ENCODE results near the gene ZNF626. TPM values are rescaled to one million over a fixed set of nuclear protein-coding genes. Genes with fewer than 3 reads are reported as not detected.
"Not testable (repeated sequence)": the region's sequence is repeated elsewhere in the genome, so short reads cannot be mapped to it uniquely, and the experiment has no call there.

The ZNF626 gene
- polyA plus RNA-seq, 1 donor from 2014 or later = 41.8 TPM

GRCh38 chr19:20667281-20667680, 5.9 kb upstream of the ZNF626 start:
- H3K36me3 ChIP-seq (ENCODE audit: insufficient read depth, low read length) = no peaks in the 10 kb centered on the region
- no peaks in the 10 kb centered on the region for H3K9me3 ChIP-seq (ENCODE audit: low read length)
- no peak overlapping the region for H3K9ac ChIP-seq (ENCODE audit: low read length)
- TF ChIP-seq TAF1 (IDR thresholded peaks at IDR 0.05; ENCODE audit: low read depth) (no peak), RAD21 (conservative IDR thresholded peaks at IDR 0.05) (no peak)
- H3K27me3 ChIP-seq (ENCODE audit: insufficient read depth, low read depth, low read length) = no peaks in the 10 kb centered on the region
- no peak overlapping the region for H3K27ac ChIP-seq (ENCODE audit: low read length)
- no peaks in the 10 kb centered on the region for H3F3A ChIP-seq (ENCODE audit: insufficient read depth, low read length, poor library complexity, severe bottlenecking)
- H3K79me2 ChIP-seq (replicated peaks; ENCODE audit: insufficient read depth, low read length) = no peaks in the 10 kb centered on the region
- H2AFZ ChIP-seq (ENCODE audit: low read depth, low read length) = no peak overlapping the region
- no peaks in the 10 kb centered on the region for H3K9me2 ChIP-seq (ENCODE audit: insufficient read depth, low read length)
- H3K4me3 ChIP-seq (ENCODE audit: low read length) = no peak overlapping the region
- H4K20me1 ChIP-seq (ENCODE audit: insufficient read depth) = no peaks in the 10 kb centered on the region
- H3K4me2 ChIP-seq (ENCODE audit: low read length) = no peak overlapping the region

GRCh38 chr19:20664901-20665781, 3.8 kb upstream of the ZNF626 start:
- no peak overlapping the region for H3K4me3 ChIP-seq (ENCODE audit: low read length)

GRCh38 chr19:20664475-20664874, 3.1 kb upstream of the ZNF626 start:
- not testable (repeated sequence) for H3K9ac ChIP-seq (ENCODE audit: low read length); H3K9me2 ChIP-seq (ENCODE audit: insufficient read depth, low read length); H3K27me3 ChIP-seq (ENCODE audit: insufficient read depth, low read depth, low read length); H3K4me3 ChIP-seq (ENCODE audit: low read length); H3K9me3 ChIP-seq (ENCODE audit: low read length); H3K27ac ChIP-seq (ENCODE audit: low read length); H2AFZ ChIP-seq (ENCODE audit: low read depth, low read length); H3F3A ChIP-seq (ENCODE audit: insufficient read depth, low read length, poor library complexity, severe bottlenecking); H3K4me2 ChIP-seq (ENCODE audit: low read length); H4K20me1 ChIP-seq (ENCODE audit: insufficient read depth); H3K36me3 ChIP-seq (ENCODE audit: insufficient read depth, low read length)
- H3K79me2 ChIP-seq (replicated peaks; ENCODE audit: insufficient read depth, low read length) = peaks cover 14% of the 10 kb centered on the region

More at GRCh38 chr19:20664901-20665781, 3.8 kb upstream of the ZNF626 start:
- no peak overlapping the region for H3K9ac ChIP-seq (ENCODE audit: low read length)
- H3K9me2 ChIP-seq (ENCODE audit: insufficient read depth, low read length) = no peaks in the 10 kb centered on the region
- no peak overlapping the region for H3K27ac ChIP-seq (ENCODE audit: low read length)
- no peak overlapping the region for H2AFZ ChIP-seq (ENCODE audit: low read depth, low read length)
- H3K9me3 ChIP-seq (ENCODE audit: low read length) = no peaks in the 10 kb centered on the region
- H3K79me2 ChIP-seq (replicated peaks; ENCODE audit: insufficient read depth, low read length) = peaks cover 7% of the 10 kb centered on the region
- TF ChIP-seq RAD21 (conservative IDR thresholded peaks at IDR 0.05) (no peak), TAF1 (IDR thresholded peaks at IDR 0.05; ENCODE audit: low read depth) (no peak), POLR2AphosphoS5 (IDR thresholded peaks at IDR 0.05) (no peak), EZH2 (IDR thresholded peaks at IDR 0.05; ENCODE audit: borderline replicate concordance, insufficient read depth, low read length, poor library complexity, severe bottlenecking) (no peak), MXI1 (conservative IDR thresholded peaks at IDR 0.05; ENCODE audit: poor library complexity, severe bottlenecking) (no peak)
- H3K27me3 ChIP-seq (ENCODE audit: insufficient read depth, low read depth, low read length) = no peaks in the 10 kb centered on the region
- H3K36me3 ChIP-seq (ENCODE audit: insufficient read depth, low read length) = no peaks in the 10 kb centered on the region
- no peak overlapping the region for H3K4me2 ChIP-seq (ENCODE audit: low read length)
- no peaks in the 10 kb centered on the region for H3F3A ChIP-seq (ENCODE audit: insufficient read depth, low read length, poor library complexity, severe bottlenecking)
- no peaks in the 10 kb centered on the region for H4K20me1 ChIP-seq (ENCODE audit: insufficient read depth)

GRCh38 chr19:20662421-20663105, 1.2 kb upstream of the ZNF626 start:
- Histone ChIP-seq H3K79me2 (replicated peaks; ENCODE audit: insufficient read depth, low read length) (peaks cover 33% of the 10 kb centered on the region), H3K27me3 (ENCODE audit: insufficient read depth, low read depth, low read length) (no peaks in the 10 kb centered on the region), H3F3A (ENCODE audit: insufficient read depth, low read length, poor library complexity, severe bottlenecking) (no peaks in the 10 kb centered on the region), H3K9me3 (ENCODE audit: low read length) (no peaks in the 10 kb centered on the region), H3K36me3 (ENCODE audit: insufficient read depth, low read length) (peaks cover 5% of the 10 kb centered on the region), H3K4me3 (ENCODE audit: low read length) (no peak overlapping the region), H3K9me2 (ENCODE audit: insufficient read depth, low read length) (no peaks in the 10 kb centered on the region), H3K9ac (ENCODE audit: low read length) (no peak overlapping the region), H3K4me2 (ENCODE audit: low read length) (no peak overlapping the region), H3K27ac (ENCODE audit: low read length) (no peak overlapping the region), H2AFZ (ENCODE audit: low read depth, low read length) (no peak overlapping the region), H4K20me1 (ENCODE audit: insufficient read depth) (no peaks in the 10 kb centered on the region)
- TF ChIP-seq SMC3 (conservative IDR thresholded peaks at IDR 0.05; ENCODE audit: poor library complexity) = no peak
- no peak for TF ChIP-seq MXI1 (conservative IDR thresholded peaks at IDR 0.05; ENCODE audit: poor library complexity, severe bottlenecking)
- no peak for TF ChIP-seq REST (IDR thresholded peaks at IDR 0.05; ENCODE audit: borderline replicate concordance)
- TF ChIP-seq RAD21 (conservative IDR thresholded peaks at IDR 0.05) = no peak
- TF ChIP-seq TAF1 (IDR thresholded peaks at IDR 0.05; ENCODE audit: low read depth) = no peak
- no peak for TF ChIP-seq EZH2 (IDR thresholded peaks at IDR 0.05; ENCODE audit: borderline replicate concordance, insufficient read depth, low read length, poor library complexity, severe bottlenecking)
- TF ChIP-seq EP300 (conservative IDR thresholded peaks at IDR 0.05; ENCODE audit: poor library complexity, severe bottlenecking) = no peak
- TF ChIP-seq POLR2AphosphoS5 (IDR thresholded peaks at IDR 0.05) = no peak
- TF ChIP-seq CTCF (IDR thresholded peaks at IDR 0.05; ENCODE audit: poor library complexity, severe bottlenecking) = no peak

Measured in neural cell (in vitro differentiated cells).